Activated CD8-positive, alpha-beta memory T cell treated with anti-CD3 and anti-CD28 coated beads, Interleukin-2, amount 50 U/mL, for 24 hours (primary cell): ENCODE data around the gene CUBN.

ENCODE experiments used
- DNase-seq: peaks from one replicate; pipeline ENCODE4 v3.0.0-alpha.2; 2020; ENCODE audit errors: extremely low read depth

The CUBN gene

GRCh38 chr10:16919121-16919982 is 210.3 kb downstream of the CUBN start:
- DNase-seq = no peak

GRCh38 chr10:16916496-16916895 is 213.1 kb downstream of the CUBN start:
- DNase-seq = no peak

GRCh38 chr10:16915300-16915699 is 214.3 kb downstream of the CUBN start:
- DNase-seq = no peak

- no peak for DNase-seq
Measured at GRCh38 chr10:16913266-16913665, 216.3 kb downstream of the CUBN start.

GRCh38 chr10:16910793-16911164 is 218.8 kb downstream of the CUBN start:
- DNase-seq = no peak

GRCh38 chr10:16909961-16910792 is 219.4 kb downstream of the CUBN start:
- no peak for DNase-seq

GRCh38 chr10:16909271-16909767 is 220.3 kb downstream of the CUBN start:
- no peak for DNase-seq

- DNase-seq = no peak
Measured at GRCh38 chr10:16907687-16908086, 221.9 kb downstream of the CUBN start.

- DNase-seq = no peak
Measured at GRCh38 chr10:16905320-16905719, 224.3 kb downstream of the CUBN start.

GRCh38 chr10:16904639-16905061 is 225.0 kb downstream of the CUBN start:
- no peak for DNase-seq

GRCh38 chr10:16904049-16904448 is 225.6 kb downstream of the CUBN start:
- DNase-seq = no peak

- no peak for DNase-seq
Measured at GRCh38 chr10:16902606-16903005, 227.0 kb downstream of the CUBN start.

- no peak for DNase-seq
Measured at GRCh38 chr10:16901106-16901505, 228.5 kb downstream of the CUBN start.

GRCh38 chr10:16896993-16897392 is 232.6 kb downstream of the CUBN start:
- no peak for DNase-seq

- DNase-seq = no peak
Measured at GRCh38 chr10:16894821-16895220, 234.8 kb downstream of the CUBN start.

- no peak for DNase-seq
Measured at GRCh38 chr10:16893664-16894063, 235.9 kb downstream of the CUBN start.

- no peak for DNase-seq
Measured at GRCh38 chr10:16891375-16892313, 238.0 kb downstream of the CUBN start.

GRCh38 chr10:16890691-16891090 is 238.9 kb downstream of the CUBN start:
- no peak for DNase-seq

- no peak for DNase-seq
Measured at GRCh38 chr10:16887565-16887964, 242.0 kb downstream of the CUBN start.

GRCh38 chr10:16886031-16886430 is 243.6 kb downstream of the CUBN start:
- DNase-seq = no peak

GRCh38 chr10:16884497-16884896 is 245.1 kb downstream of the CUBN start:
- DNase-seq = no peak

GRCh38 chr10:16883084-16883483 is 246.5 kb downstream of the CUBN start:
- no peak for DNase-seq
